Stimulated activated CD4-positive, alpha-beta T cell treated with anti-CD3 and anti-CD28 coated beads, TNF-alpha, amount 100 ng/mL, for 4 hours (primary cell): ENCODE results near the gene CDH4.
"Not testable (repeated sequence)": the region's sequence is repeated elsewhere in the genome, so short reads cannot be mapped to it uniquely, and the experiment has no call there.

Experiments
- DNase-seq, 3 experiments: peaks; one replicate each; pipeline ENCODE4 v3.0.0-alpha.2; 2020; ENCODE audit warnings: low read depth in 3 of 3

The CDH4 gene

DNA sequence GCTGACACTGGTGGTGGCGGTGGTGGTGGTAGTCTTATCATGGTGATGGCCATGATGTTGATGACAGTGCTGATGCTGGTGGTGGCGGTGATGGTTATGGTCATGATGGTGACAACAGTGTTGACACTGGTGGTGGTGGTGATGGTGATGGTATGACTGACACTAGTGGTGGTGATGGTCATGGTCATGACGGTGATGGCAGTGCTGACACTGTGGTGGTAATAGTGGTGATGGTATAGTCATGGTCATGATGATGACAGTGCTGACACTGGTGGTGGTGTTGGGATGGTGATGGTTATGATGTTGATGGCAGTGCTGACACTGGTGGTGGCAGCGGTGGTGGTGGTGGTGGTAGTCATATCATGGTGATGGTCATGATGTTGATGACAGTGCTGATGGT is 205.7 kb downstream of the CDH4 start:
- no peak for DNase-seq

DNA sequence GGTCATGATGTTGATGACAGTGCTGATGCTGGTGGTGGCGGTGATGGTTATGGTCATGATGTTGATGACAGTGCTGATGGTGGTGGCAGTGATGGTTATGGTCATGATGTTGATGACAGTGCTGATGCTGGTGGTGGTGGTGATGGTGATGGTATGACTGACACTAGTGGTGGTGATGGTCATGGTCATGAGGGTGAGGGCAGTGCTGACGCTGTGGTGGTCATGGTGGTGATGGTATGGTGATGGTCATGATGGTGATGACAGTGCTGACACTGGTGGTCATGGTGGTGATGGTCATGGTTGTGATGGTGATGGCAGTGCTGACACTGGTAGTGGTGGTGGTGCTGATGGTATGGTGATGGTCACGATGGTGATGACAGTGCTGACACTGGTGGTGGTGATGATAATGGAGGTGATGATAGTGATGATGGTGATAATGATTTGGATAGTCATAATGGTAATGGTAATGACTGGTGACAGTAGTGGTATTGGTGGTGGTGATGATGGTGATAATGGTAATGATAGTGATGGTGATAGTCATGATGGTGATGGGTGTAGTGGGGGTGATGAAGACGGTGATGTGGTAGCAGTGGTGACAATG is 206.2 kb downstream of the CDH4 start:
- DNase-seq, result no peak

DNA sequence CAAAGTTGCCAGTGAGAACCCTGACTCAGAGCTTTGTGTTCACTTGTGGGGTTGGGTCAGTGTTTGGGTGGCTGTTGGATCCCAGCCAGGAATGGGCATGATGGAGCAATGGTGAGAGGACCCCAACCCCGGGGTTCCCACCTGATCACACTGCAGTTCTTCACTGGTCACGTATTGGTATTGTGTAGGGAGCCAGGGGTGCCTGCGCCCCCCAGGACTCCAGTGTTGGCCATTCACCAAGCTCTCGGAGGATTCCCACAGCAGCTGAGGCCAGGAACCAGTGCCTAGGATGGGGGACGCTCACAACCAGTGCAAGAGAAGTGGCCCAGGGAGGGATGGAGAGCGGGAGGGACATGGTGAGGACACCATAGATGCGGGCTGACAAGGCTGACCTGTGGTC is 207.2 kb downstream of the CDH4 start:
- DNase-seq, result no peak

DNA sequence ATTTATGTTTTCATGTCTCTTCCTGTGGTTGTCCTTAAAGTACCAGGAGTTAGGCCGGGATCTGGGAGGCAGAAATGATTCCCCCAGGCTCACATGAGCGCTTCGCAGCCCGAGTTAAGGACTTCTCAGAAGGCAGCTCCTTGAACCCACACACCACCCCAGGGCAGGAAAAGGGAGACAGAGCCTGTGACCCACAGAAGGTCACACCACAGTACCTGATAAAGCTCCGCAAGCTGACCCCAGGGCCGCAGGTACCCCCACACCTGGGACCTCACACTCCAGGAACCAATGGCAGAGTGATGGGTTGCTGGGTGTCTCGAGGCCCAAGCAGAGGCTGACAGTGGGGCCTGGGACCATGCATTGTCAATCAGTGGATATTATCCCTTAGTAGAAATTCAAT is 207.6 kb downstream of the CDH4 start:
- no peak for DNase-seq

DNA sequence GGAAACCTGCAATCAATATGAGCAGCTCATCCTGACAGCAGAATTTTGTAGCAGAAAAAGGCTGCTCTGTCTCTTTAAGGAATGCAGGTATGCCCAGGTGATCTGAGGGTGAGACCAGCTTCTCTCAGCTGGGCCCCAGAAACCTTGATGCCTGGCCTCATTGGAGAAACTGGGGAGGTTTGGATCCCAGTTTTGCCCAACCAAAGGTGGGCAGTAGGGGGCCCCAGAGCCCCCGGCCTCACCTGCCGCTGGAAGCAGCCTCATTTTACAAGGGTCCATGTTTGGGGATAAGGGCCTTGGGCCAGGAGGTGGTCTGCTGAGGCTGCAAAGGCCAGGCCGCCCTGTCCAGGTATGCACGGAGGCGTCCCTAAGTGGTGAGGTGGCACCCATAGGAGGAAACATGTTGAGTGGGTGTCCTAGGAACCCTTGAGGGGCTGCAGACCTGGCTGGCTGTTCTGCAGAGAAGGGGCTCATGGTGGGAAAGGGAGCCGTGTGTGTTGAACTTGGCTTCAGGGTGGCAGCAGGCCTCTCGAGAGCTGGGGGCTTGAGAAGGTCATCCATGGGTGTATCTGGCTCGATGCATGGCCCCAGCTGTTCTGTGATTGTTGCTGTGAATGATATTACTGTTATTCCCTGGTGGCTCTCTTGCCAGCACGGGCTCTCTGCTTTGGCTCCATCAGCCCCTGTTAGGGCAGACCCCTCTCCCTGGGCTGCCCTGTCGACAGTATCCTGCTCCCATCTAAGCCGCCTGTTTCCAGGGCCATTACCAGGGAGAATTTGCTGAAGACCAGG is 208.4 kb downstream of the CDH4 start:
- no peak for DNase-seq

DNA sequence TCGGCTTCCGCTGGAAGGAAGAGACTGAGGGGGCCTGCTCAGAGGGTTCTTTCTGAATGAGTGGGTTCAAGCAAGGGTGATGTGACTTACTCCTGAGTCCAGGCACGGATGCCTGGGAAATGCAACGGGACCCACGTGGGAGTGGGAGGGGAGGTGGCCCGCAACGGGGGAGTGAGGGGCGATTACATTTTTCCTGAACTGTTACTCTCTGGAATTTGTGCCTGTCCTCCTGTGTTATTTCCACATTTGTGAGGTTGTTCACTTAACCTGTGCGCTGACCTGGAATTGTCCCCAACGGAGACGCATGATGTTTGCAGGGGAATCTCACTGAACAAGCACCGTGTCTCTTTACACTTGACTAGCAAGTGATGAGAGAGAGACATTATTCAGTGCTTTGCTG is 209.4 kb downstream of the CDH4 start:
- DNase-seq, result no peak

DNA sequence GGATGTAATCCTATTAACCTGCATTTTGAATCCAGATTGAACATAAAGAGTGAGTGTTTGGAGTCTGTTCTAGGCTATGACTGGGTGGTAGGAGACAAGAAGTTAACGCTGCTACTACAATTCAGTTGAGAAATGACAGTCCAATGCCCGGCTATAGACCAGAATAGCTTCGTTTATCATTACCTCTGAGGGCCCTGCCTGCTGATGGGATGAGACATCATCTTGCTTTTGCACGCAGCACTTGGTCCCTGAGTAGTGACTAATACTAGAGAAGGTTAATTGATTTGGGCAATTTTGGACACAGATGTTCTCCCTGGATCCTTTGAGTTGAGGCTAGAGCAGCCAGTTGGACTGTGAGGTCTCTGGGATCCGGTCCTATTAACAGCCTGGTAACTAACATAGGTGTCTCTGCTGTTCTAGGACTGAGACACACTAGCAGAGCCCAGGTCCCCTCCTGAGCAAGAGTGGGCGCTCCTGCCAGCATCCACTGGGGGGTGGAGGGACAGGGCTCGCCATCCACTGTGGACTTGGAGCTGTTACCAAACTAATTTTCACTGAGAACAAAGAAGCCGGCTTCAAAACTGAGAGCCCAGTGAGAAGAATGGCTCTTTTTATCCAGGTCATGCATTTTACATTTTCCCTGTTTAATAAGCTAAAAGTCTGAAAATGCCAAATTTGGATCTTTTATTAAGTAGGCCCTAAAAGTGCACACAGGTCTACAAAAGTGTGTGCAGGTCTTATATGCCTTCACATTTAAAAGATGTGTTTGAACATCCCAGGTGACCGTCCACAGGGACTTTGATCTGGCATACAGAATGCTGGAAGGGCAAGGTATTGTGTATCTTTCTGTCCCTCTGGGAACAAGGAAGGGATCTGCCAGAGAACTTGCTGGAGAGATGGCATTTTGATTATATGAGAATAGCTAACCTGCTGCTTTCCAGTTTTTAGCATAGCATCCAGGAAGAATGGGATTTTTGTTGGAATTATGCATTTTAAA is 212.5 kb downstream of the CDH4 start:
- no peak for DNase-seq

DNA sequence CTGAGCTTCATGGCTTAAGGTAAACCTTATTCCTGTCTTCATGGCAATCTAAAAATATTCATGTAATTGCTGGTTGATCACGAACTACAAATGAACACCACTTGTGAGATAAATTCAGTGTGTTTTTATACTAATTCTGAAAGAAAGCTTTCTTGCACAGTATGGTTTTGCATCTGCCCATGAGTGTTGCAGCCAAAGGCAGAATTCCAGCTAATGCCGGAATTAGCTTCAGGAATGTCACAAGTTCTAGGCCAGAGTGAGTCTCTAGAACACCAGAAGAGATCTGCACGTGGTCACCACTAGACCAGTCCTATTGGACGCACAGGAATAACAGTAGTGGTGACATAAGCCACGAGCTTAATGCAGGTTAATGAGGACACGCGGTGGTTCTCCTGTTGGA is 223.7 kb downstream of the CDH4 start:
- no peak for DNase-seq

DNA sequence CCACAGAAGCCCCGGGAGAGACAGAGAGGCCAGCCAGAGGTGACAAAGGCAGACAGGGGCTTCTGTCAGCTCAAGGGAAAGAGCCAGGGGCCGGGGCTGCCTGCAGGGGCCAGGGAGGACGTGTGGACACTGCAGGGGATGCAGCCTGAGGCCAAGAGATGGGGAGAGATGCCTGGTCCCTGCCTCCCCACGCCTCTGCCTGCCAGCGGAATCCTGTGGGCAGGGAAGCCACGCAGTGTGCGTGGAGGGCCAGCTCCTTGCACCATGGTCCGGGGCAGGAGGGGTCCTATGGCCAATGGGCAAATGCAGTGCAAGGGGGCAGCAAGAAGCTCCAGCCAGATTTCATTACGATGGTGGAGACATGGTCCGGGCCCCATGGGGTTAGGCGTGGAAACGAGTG is 224.9 kb downstream of the CDH4 start:
- DNase-seq, result no peak

DNA sequence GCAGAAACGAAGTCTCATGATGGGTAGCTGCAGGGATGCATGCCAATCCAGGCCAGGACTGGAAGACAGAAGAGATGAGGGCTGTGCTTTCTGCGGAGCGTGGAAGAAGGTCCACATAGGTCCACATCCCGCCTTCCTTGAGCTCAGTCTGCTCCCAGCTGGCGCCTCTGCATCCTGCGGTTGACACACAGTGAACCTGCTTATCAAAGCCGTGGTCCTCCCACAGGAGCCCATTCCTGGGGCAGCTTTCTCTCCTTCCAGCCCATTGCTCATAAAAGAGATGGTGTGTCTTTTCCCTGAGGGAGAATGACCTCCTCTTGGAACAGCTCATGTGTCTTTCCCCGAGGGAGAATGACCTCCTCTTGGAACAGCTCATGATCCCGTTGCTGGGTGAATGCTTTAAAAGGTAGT is 225.4 kb downstream of the CDH4 start:
- DNase-seq, result no peak

DNA sequence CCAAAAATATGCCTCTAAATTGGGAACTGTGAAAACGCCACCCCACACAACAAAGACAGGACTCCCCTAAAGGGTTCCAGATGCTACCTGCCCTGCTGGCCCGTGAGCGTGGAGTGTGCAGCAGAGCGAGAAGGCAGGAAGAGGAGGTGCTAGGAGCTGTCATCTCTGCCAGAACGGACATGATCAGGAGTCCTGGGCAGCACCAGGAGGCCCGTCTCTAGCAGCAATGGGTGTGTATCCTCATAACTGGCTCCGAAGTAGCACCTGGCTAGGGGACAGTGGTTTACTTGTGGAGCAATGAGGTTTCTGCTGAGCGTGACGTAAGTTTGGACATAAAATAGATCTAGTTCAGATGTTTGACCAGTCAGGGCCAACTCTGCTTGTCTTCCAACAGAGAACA is 226.0 kb downstream of the CDH4 start:
- no peak for DNase-seq

DNA sequence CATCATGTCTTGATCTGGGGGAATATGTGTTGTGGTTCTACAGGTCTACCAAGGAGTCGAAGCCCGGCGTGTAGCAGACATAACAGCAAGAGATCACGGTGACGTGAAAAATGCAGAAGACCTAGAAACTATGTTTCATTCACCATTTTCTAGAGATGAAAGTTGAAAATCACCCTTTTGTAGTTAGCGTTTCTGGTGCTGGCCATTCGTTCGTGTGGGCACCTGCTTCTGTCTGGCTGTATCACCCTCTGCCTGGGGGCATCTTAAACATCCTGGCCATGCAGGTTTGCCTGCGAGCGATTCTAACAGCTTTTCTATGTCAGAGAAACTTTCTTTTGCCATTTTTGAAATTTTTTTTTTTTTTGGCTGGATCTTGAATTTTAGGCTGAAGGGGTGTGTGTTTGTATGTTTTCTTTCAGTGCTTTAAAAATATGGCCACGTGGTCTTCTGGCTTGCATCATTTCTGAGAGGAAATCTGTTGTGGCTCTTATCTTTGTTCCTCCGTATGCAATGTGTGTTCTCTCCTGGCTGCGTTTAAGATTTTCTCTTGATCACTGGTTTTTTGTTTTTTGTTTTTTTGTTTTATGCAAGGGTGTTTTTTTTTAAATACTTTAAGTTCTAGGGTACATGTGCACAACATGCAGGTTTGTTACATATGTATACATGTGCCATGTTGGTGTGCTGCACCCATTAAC is 226.7 kb downstream of the CDH4 start:
- DNase-seq, result no peak

DNA sequence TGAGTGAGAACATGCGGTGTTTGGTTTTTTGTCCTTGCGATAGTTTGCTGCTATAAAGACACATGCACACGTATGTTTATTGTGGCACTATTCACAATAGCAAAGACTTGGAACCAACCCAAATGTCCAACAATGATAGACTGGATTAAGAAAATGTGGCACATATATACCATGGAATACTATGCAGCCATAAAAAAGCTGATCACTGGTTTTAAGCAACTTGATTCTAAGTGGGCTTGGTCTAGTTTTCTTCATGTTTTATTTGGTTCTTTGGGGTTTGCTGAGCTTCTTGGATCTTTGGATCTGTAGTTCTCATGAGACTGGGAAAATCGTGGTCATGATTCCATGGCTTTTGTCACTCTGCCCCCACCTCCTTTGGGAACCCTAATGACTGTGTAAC is 227.4 kb downstream of the CDH4 start:
- DNase-seq, result not testable (repeated sequence)

DNA sequence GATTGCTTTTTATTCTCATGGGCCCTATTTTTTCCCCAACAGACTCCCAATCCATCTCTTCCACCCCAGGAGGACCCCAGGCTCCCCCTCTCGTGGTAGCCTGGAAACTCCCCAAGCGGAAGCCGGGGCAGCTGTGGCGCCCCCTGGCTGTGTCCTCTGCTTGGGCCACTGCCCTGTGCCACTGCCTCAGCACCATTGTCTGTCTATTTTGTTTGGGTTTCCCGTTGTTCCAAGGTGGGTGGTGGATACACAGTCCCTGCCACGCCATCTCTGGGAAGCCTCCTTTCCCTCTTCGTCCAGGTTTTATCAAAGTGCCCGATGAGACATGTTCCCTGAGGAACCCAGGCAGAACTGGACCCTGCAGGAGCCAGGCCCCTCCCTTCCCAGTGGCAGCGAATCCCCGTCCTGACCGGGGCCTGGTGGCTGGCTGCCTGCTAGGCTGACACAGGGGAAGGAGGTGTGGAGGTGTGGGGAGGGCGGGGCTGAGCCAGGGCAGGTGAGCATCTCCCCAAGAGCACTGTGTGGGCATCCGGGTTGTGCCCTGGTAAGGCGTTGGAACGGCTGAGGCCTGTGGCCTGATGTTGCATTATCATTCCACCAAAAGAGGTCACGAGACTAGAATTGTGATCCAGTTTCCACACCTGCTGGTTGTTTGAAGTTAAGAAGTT is 228.2 kb downstream of the CDH4 start:
- DNase-seq, result no peak

DNA sequence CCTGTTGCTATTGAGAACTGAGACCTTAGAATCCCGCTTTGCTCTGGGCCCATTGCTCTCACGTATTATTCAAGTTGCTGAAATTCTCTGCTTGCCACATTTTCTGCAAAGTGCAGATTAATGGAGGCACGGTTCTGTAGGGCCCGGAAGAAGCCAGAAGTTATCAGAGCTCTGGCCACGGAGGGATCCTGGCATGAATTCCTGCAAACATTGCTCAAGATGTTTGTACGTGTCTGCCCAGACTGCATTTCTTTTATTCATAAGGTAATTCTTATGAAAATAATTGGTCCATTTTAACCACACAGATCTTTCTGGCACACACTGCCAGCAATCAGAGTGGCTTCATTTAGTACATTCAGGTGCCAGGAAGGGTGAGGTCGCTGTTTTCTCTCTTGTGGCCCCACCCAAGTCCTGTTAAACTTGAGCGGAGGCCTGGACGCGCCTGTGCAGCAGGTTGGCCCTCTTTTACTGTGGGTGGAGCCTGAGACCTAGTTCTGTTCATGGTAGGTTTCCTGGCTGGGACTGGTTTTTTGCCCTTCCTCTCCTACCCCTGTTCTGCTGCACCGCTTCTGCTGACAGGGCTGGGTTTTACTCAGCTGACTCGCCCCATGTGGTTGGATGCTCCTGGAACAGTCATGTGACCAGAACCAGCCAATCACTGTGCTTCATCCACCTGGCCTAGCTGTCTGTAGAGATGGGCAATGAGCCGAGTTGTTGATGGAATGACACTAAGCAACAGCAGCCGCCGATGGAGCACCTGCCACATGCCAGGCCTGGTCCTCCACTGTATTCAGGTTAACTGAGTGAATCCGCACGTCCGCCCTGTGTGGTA is 230.2 kb downstream of the CDH4 start:
- DNase-seq, result no peak

DNA sequence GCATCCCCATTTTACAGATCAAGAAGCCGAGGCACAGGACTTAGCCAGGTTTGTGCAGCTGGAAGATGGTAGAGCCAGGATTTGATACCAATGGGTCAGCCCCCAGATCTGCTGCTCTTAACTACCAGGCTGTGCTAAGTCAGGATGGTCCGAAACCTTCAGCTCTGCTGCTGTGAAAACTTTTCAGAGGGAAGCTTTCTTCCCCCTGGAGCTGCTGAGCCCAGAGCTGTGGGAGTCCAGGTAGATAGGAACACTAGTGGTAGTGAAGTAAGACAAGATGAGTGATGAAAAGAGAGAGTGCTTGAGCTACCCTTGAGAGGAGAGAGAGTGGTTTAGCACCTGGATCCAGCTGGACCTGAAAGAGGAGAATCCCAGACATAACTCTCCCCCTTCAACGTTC is 230.8 kb downstream of the CDH4 start:
- DNase-seq, result no peak

DNA sequence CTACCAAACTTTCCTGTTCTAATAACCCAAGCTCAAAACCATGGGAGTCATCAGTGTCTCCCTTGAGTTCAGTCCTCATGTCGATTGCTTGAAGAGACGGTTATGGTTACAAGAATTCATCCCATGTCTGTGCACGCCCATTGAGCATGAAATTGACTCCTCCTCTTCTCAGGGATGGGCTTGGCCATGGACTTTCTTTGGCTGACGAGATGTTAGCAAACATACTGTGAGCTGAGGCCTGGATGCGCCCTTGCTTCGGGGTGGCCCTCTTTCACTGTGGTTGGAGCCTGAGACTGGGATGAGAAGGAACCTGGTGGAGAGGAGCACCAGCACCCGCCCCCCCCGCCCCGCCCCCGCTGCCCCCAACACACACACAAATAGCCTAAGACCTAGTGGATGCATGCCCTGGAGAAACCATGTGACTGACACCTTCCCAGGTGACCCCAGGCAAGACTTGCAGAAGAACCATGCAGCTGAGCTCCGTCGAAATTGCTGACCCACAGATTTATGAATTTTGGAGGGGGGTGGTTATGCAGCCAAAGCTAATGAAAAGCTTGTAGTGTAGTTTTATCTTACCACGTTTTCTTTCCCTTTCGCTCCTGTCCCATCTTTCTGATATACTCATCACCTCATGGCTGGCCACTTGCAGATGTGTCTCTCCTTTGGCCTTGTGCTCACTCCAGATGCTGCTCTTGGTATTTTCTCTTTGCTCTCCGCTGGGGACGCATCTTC is 231.4 kb downstream of the CDH4 start:
- no peak for DNase-seq

DNA sequence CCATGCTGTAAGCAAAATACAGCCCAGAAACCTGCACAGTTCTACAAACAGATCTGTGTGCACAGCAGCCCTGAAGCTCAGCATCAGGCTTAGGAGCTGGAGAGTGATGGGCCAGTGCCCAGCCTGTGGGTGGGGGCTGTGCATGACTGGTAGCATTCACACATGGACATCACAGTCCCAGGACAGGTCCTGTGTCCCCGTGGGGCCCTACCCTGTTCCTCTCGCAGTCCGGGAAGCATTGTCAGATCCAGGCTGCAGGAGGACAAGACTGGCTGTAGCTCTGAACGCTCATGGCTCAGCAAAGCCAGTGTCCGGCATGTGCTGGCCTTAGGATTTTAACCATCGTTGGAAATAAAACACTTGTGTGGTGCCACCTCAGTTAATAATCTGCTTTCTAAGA is 234.1 kb downstream of the CDH4 start:
- DNase-seq, result no peak

DNA sequence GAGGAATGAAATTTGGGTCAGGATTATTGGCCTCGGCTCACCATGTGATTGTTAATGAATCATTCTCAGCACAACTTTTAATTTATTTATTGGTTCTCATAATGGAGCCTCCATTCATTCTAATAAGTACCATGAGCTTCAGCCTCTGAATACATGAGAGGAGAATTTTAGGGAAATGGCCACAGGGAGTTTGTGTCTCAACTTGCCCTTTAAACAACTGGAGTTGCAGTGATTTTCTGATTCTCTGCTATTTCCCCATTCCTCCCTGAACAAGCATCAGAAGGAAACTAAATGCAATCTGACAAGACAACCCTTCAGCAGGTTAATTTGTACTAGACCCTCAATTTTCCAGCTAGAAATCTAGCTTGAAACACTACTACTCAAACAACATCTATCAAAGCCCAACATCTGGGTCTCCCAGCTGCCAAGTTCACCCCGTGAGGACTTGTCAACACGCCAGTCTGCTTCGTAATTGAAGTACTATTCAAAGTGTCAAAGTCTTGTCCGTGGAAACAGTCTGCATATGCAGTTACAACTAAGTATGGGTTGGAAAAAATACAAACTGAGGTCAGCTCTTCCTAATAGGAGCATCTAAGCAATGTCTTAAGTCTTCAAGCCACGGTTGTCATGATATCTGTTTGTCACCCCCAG is 235.4 kb downstream of the CDH4 start:
- no peak for DNase-seq
